ENCODE data around the gene GYS1.

Gene GYS1

DNA sequence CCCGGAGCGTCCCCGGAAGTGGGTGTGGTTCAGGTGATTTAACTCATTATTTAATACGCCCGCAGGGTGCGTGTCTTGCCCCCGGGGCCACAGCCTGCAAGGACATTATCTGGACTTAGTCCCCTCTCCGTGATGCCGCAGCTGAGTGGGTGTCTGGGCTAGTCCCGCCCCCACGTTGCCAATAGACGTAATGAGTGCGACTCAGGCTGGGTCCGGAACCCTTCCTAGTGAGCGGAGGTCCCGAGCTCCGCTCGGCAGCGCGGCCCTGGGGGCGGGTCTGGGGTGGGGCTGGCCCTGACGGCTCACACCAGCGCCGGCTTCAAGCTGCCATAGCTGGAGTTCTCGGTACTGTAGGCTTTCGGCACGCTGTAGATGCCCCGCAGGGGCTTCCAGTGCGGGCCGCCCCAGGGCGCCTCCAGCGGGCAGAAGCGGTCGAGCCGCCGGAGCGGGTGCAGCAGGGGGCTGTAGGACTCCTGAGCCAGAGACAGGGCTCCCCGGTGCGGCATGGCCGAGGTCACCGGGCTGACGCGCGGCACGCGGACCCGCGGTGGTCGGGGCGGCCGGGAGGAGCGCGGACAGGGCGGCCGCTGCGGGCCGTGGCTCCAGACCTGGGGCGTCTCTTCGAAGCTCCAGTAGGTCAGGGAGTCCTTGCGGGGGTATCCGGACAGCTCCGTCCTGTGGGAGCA lies 24.7 kb upstream of the GYS1 start:
- DNase-seq, result peak; percentile 74

DNA sequence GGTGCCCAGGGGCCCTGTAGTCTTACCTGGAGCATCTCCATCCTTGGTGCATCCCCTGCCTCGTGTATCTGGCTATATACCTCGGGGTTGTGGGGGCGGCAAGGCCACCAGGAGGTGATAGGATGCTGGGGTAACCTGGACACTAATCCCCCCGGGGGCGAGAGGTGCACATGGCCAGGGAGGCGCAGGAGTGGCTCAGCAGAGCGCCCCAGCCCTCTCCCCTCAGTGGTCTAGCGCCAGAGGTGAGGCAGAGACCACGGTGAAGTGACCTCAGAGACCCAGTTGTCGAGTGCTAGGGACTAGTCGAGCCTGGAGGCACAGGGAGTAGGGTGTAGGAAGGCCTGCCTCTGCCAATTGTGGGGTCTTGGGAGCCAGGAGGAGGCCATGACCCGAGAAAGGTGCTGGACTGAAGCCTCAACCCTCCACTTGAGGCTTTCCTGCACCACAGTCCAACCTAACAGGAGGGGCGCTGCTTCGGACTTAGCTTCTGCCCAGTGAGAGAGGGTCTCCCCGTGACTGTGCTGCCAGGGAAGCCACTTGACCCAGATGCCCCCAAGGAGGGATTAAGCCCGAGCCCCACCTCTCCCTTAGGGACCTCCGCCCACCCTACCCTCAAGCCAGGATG lies 24.0 kb upstream of the GYS1 start, which contains the start of gene LHB:
Gene LHB (minus strand): TSS at position 51 of the 625 bp plus-strand sequence. CDS start 10 bp downstream, at position 41.
- no peak for DNase-seq

DNA sequence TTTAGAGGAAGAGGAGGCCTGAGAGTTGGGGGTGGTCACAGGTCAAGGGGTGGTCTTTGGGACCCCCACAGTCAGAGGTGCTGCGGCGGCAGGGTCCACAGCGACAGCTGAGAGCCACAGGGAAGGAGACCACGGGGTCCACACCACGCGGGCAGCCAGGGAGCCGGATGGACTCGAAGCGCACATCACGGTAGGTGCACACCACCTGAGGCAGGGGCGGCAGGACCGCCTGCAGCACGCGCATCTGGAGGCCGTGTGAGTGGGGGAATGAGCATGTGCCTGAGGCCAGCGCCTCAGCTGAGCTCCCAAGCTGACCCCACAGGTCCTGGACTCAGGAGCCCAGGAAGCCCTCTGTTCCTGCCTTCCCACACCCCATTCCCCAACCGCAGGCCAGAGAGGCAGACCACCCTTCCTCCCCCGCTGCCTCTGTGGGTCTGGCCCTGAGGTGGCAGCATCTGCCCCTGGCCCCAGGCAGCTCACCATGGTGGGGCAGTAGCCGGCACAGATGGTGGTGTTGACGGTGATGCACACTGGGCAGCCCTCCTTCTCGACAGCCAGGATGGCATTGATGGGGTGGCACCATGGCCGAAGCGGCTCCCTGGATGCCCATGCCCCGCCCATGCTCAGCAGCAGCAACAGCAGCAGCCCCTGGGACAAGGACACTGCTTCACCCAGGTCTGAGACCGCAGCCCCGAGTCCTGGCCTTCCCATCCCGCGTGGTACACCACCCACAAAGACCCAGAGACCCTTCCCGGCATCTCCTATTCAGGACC lies 23.1 kb upstream of the GYS1 start:
- DNase-seq, result no peak

- no peak for DNase-seq
Measured at GRCh38 chr19:49014870-49015255, 21.8 kb upstream of the GYS1 start.

GRCh38 chr19:49014123-49014869 lies 21.2 kb upstream of the GYS1 start:
- no peak for DNase-seq

DNA sequence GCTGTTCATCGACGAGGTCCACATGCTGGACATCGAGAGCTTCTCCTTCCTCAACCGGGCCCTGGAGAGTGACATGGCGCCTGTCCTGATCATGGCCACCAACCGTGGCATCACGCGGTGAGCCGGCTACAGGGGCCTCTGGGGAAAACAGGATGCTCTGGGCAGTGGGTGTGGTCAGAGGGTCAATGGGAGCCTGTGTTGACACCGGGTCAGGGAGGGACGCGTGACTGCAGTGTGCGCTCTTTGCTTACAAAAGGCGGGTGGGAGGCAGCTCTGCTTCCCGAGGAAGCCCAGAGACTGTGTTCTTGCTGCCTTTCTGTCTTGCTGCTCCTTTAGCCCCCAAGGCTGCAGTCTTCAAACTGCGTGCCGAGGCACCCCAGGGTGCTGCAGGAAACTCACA lies 18.1 kb upstream of the GYS1 start:
- DNase-seq, result no peak

DNA sequence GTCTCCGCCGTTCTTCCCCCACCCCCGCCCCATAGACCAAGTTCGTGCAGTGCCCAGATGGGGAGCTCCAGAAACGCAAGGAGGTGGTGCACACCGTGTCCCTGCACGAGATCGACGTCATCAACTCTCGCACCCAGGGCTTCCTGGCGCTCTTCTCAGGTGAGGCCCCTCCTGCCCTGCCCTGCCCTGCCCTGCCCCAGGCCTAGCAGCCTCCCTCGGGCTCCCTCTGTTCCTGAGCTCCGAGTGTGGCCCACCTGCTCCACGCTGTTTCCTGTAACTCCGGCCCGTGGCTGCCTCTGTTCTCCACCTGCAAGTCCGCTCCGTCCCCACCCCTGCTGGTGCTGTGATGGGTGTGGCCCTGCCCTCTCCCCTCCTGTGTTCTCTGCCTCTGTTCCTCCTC lies 17.3 kb upstream of the GYS1 start:
- DNase-seq, result no peak

GRCh38 chr19:49009828-49010227 lies 16.7 kb upstream of the GYS1 start:
- DNase-seq, result no peak

GRCh38 chr19:49006905-49007304 lies 13.8 kb upstream of the GYS1 start:
- no peak for DNase-seq

- DNase-seq, result no peak
Measured at GRCh38 chr19:49004964-49005614, 12.0 kb upstream of the GYS1 start.

DNA sequence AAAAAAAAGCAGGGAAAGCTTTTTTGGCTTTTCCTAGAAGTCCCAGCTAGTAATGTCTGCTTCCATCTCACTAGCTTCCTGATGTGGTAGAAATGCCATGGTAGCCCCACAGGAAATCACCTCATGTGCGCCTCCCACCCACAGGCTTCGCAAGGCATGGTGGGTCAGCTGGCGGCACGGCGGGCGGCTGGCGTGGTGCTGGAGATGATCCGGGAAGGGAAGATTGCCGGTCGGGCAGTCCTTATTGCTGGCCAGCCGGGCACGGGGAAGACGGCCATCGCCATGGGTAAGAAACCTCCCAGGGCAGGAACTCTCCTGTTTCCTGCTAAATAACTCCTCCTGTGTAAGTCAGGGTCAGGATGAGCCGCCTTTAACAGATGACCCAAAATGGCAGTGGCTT lies 11.0 kb upstream of the GYS1 start:
- no peak for DNase-seq

- peak; percentile 68 for DNase-seq
Measured at GRCh38 chr19:48999481-49000325, 6.6 kb upstream of the GYS1 start.

- DNase-seq, result peak; percentile 38
Measured at GRCh38 chr19:48997972-48998371, 4.9 kb upstream of the GYS1 start.

DNA sequence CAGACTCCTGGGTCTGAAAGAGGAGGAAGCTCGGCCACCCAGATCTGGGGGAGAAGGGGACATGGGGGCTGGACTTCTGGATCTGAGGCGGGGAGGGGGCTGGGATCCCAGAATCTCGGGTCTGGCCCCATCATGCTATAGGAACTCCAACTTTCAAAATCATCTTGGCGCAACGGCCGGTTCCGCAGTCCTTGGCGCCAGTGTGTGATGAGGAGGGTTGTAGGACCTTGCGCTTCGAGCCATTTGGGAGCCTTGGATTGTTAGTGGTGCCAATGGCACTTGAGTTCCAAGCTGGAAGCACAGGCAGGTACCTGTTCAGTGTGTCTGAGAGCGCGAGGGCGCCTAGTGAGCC lies 902 bp upstream of the GYS1 start:
- DNase-seq, result no peak

- DNase-seq, result no peak
Measured at GRCh38 chr19:48992581-48993174, 431 bp downstream of the GYS1 start.

DNA sequence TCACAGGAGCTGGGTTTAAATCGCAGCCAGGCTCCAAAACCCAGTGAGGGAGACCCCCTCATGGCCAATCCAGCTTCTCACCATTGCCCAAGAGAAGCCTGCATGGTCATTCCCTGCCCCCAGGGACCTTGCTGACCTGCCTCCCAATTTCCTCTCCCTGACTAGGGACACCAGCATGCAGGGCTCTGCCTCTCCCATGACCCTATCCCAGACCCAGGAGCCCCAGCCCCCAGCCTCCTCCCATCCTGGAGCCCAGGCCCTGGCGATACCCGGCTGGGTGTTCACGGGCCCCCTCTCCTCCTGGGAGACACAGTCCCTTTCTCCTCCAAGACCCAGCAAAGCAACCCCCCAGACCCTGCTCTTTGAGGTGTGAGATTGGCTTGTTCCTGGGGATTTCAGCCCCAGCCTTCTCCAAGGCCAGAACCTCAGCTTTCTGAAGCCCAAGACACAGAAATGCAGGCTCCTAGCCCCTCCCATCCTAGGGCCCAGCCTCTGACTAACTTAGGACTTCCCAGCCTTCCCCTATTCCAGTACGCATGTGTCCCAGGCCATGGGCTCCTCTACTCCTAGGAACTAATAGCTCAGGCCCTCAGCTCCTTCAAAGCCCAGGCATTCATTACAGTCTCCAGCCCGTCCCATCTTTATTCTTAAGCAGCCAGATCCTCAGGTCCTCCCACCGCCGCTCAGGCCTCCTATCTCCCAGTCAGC lies 1.1 kb downstream of the GYS1 start:
- DNase-seq, result peak; percentile 43

- DNase-seq, result no peak
Measured at GRCh38 chr19:48991011-48991609, 2.0 kb downstream of the GYS1 start.

DNA sequence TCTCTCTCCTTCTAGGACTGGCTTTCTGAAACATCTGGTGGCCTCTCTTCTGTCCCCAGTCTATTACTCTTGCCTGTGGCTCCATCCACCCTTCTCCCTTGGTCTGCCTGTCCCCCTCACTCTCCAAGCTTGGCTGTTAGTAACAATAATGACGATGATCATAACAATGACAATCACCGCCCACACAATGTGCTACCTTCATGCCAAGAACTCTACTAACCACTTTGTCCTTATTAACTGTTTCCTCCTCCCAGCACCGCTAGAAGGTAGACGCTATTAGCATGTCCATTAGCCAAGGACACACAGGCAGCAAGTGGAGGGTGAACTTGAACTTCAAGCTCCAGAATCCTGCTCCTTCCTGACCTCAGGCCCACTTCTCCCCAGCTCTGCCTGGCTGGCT lies 2.7 kb downstream of the GYS1 start:
- DNase-seq, result no peak

DNA sequence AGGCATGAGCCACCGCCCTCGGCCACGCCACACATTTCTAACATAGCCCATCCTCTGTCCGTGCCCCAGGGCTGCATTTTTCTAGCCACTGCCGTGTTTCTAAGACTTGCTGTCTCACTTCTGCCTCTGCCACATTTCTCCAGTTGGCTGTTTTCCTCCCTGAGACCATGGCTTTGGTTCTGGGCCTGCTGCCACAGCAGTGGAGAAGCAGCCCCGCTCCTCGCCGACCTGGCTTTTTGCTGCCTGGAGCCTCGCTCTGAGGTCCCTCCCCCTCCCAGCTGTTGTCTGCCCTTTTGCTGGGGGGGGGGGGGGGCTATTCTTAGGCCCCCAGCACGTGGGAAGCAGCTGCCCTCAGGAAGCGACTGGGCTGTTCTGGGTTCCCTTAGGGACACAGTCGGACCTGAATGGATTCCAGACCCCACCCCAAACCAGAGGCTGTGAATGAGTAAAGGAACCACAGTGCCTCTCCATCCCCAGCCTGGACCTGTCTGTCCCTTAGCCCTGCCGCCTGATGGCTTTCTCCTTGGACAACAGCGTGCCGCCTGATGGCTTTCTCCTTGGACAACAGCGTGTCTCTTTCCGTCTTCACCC lies 3.3 kb downstream of the GYS1 start:
- no peak for DNase-seq

DNA sequence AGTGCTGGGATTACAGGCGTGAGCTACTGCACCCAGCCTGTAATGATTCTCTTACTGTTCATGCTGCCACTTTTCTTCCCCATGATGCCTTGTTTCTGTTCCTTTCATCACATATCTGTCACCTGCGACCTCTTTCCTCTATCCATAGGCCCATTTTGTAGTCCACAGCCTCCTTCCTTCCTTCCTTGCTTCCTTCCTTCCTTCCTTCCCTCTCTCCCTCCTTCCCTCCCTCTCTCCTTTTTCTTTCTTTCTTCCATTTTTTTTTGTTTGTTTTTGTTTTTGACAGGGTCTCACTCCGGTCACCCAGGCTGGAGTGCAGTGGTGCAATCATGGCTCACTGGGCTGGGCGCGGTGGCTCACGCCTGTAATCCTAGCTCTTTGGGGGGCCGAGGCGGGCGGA lies 4.2 kb downstream of the GYS1 start:
- no peak for DNase-seq

Measured in CD4-positive, alpha-beta T cell treated with Interleukin-15 for 1 hour (primary cell).